ENCODE results near the gene SLC35C1. TPM values are rescaled to one million over a fixed set of nuclear protein-coding genes. Genes with fewer than 3 reads are reported as not detected.

Gene SLC35C1
- total and polyA plus RNA-seq, 2 experiments from 2014 or later: 6.8 to 11.0 TPM

GRCh38 chr11:45815747-45816146 lies 10.8 kb downstream of the SLC35C1 start (continued):
- peak; percentile 75; the same call in 1 of the 2 replicates for TF ChIP-seq ZNF462 (CRISPR knock-in tag; IDR thresholded peaks at IDR 0.05)

GRCh38 chr11:45816614-45817013 lies 11.7 kb downstream of the SLC35C1 start:
- ATAC-seq: peak; percentile 97
- Histone ChIP-seq H3K4me1 (ENCODE audit: insufficient read depth) (peaks cover 10% of the 10 kb centered on the region), H3K4me2 (peak overlapping the region; percentile 40; the same call in 1 of the 2 replicates), H3K4me3 (no peak overlapping the region), H3K27ac (ENCODE audit: low read depth) (no peak overlapping the region; the same call in 1 of the 2 replicates), H3K79me2 (replicated peaks; ENCODE audit: insufficient read depth) (no peaks in the 10 kb centered on the region), H3K36me3 (ENCODE audit: insufficient read depth) (no peaks in the 10 kb centered on the region), H3K9me2 (ENCODE audit: insufficient read depth) (no peaks in the 10 kb centered on the region), H3K27me3 (ENCODE audit: insufficient read depth) (no peaks in the 10 kb centered on the region), H3F3A (replicated peaks; ENCODE audit: low read depth) (no peaks in the 10 kb centered on the region), H2AFZ (no peak overlapping the region), H4K20me1 (replicated peaks; ENCODE audit: insufficient read depth) (peaks cover 4% of the 10 kb centered on the region; the same call in 1 of the 2 replicates)
- H3K27ac Mint-ChIP-seq: no peak overlapping the region
- no peak overlapping the region; the same call in 2 of the 3 replicates for H3K4me3 Mint-ChIP-seq
- DNase-seq (ENCODE audit: low spot score): peak; percentile 82
- H3K27me3 Mint-ChIP-seq (ENCODE audit: insufficient read depth, low read depth, poor library complexity): peaks cover 11% of the 10 kb centered on the region
- peaks cover 29% of the 10 kb centered on the region for H3K4me1 Mint-ChIP-seq
- H3K9me3 Mint-ChIP-seq: no peaks in the 10 kb centered on the region
- peaks cover 2% of the 10 kb centered on the region; the same call in 1 of the 3 replicates for H3K36me3 Mint-ChIP-seq (ENCODE audit: low read depth)
- TF ChIP-seq POLR2AphosphoS5 (IDR thresholded peaks at IDR 0.05; ENCODE audit: low read depth) (no peak), EZH2phosphoT487 (IDR thresholded peaks at IDR 0.05; ENCODE audit: unreplicated experiment) (no peak), EZH2 (IDR thresholded peaks at IDR 0.05; ENCODE audit: low read depth, unreplicated experiment) (no peak), ZNF331 (CRISPR knock-in tag; IDR thresholded peaks at IDR 0.05; ENCODE audit: low read depth) (no peak), CTCF (conservative IDR thresholded peaks at IDR 0.05; ENCODE audit: low read depth in 2 of 2) (no peak), REST (IDR thresholded peaks at IDR 0.05; ENCODE audit: unreplicated experiment) (no peak)
